ENCODE results near the gene CLNK. TPM values are rescaled to one million over a fixed set of nuclear protein-coding genes. Genes with fewer than 3 reads are reported as not detected.

The CLNK gene
- total RNA-seq, 1 experiment from 2014 or later, result not detected

DNA sequence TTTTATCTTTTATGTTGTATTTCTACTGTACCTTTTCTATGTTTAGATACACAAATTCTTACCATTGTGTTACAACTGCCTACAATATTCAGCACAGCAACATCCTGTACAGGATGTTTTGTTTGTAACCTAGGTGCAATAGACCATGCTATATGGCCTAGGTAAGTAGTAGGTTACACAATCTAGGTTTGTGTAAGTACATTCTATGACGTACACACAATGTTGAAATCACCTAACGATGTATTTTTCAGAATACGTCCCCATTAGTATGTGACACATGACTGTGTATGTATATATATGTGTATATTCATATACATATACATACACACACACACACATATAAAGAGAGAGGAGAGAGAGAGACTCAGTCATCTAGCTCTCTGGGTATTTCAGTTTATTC lies 103.5 kb downstream of the CLNK start:
- H3T11ph ChIP-seq (ENCODE audit: low read length), result no peak overlapping the region
- no peak for DNase-seq
- TF ChIP-seq, protein P1, sequence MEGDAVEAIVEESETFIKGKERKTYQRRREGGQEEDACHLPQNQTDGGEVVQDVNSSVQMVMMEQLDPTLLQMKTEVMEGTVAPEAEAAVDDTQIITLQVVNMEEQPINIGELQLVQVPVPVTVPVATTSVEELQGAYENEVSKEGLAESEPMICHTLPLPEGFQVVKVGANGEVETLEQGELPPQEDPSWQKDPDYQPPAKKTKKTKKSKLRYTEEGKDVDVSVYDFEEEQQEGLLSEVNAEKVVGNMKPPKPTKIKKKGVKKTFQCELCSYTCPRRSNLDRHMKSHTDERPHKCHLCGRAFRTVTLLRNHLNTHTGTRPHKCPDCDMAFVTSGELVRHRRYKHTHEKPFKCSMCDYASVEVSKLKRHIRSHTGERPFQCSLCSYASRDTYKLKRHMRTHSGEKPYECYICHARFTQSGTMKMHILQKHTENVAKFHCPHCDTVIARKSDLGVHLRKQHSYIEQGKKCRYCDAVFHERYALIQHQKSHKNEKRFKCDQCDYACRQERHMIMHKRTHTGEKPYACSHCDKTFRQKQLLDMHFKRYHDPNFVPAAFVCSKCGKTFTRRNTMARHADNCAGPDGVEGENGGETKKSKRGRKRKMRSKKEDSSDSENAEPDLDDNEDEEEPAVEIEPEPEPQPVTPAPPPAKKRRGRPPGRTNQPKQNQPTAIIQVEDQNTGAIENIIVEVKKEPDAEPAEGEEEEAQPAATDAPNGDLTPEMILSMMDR (conservative IDR thresholded peaks at IDR 0.05), result no peak
- H2AK5ac ChIP-seq (ENCODE audit: insufficient read length, low read length), result no peak overlapping the region
- Mint-ChIP-seq H3K36me3 (ENCODE audit: insufficient read depth in 1 of 3, low read depth in 3 of 3) (no peaks in the 10 kb centered on the region), H3K9me3 (no peaks in the 10 kb centered on the region), H3K4me3 (no peak overlapping the region; a peak in 1 of 5 replicates), H3K4me1 (peaks cover 15 to 17% of the 10 kb centered on the region in 2 experiments), H3K27ac (no peak overlapping the region), H3K27me3 (ENCODE audit: low read depth) (peaks cover 6% of the 10 kb centered on the region)
- H3K27ac ChIP-seq (ENCODE audit: insufficient read length, low read depth, low read length), result no peak overlapping the region
- H3K23me2 ChIP-seq (ENCODE audit: insufficient read length, low read depth, low read length, poor library complexity, severe bottlenecking), result no peaks in the 10 kb centered on the region
- no peaks in the 10 kb centered on the region for H3K79me2 ChIP-seq (ENCODE audit: insufficient read depth, low read length)
- no peak overlapping the region for H4K91ac ChIP-seq (ENCODE audit: insufficient read length, low read depth, low read length)
- no peak overlapping the region for H2AFZ ChIP-seq (ENCODE audit: low read length)
- H2BK12ac ChIP-seq (ENCODE audit: insufficient read length, low read depth, low read length), result no peak overlapping the region
- H3K14ac ChIP-seq (ENCODE audit: insufficient read depth, low read length), result no peak overlapping the region
- no peaks in the 10 kb centered on the region; the same call in 1 of the 2 replicates for H3K4me1 ChIP-seq (ENCODE audit: insufficient read depth, low read length)
- H3K18ac ChIP-seq (ENCODE audit: insufficient read length, low read depth, low read length), result no peak overlapping the region
- H3K56ac ChIP-seq (ENCODE audit: insufficient read length, low read depth, low read length), result no peak overlapping the region
- H3K9ac ChIP-seq (ENCODE audit: extremely low read depth, insufficient read length, low read length), result no peak overlapping the region
- no peak overlapping the region for H4K8ac ChIP-seq (replicated peaks; ENCODE audit: insufficient read length, low read depth, low read length)
- no peak overlapping the region for H2BK5ac ChIP-seq (ENCODE audit: insufficient read length, low read length)
- H2BK15ac ChIP-seq (ENCODE audit: low read depth, low read length), result no peak overlapping the region
- no peak overlapping the region for H2BK120ac ChIP-seq (ENCODE audit: low read depth, low read length, poor library complexity, severe bottlenecking)
- no CpG with 5 or more reads among the region's 3 CpGs for WGBS (ENCODE audit: extremely low coverage, insufficient read length, low lambda C conversion rate)
- H4K5ac ChIP-seq (ENCODE audit: insufficient read length, low read depth, low read length), result no peak overlapping the region
- no peak overlapping the region for H3K4ac ChIP-seq (ENCODE audit: low read depth, low read length)
- H3K4me2 ChIP-seq (ENCODE audit: insufficient read depth, insufficient read length, low read length), result no peak overlapping the region
- no peaks in the 10 kb centered on the region for H3K27me3 ChIP-seq (ENCODE audit: insufficient read depth, low read length)
- no peaks in the 10 kb centered on the region for H3K79me1 ChIP-seq (ENCODE audit: insufficient read depth, low read depth, low read length, poor library complexity, severe bottlenecking)
- H2BK20ac ChIP-seq (ENCODE audit: low read depth, low read length, poor library complexity, severe bottlenecking), result no peak overlapping the region
- H3K9me3 ChIP-seq (ENCODE audit: control insufficient read depth, low read depth, low read length), result no peaks in the 10 kb centered on the region
- H3K23ac ChIP-seq (ENCODE audit: insufficient read length, low read depth, low read length), result no peak overlapping the region
- no peaks in the 10 kb centered on the region for H4K20me1 ChIP-seq (ENCODE audit: control insufficient read depth, insufficient read depth, insufficient read length)

Data from H9 (cell line).